Measurements from ENCODE around the gene DNAJC7. TPM values are rescaled to one million over a fixed set of nuclear protein-coding genes. Genes with fewer than 3 reads are reported as not detected.

Gene DNAJC7
- total and polyA plus RNA-seq, 9 of the 15 experiments (the other 6 are each of a cell fraction or from before 2014, with no cell fraction given) = 85.8 to 262 (median 157) TPM

GRCh38 chr17:41930009-41930832 is 87.0 kb downstream of the DNAJC7 start, which contains the start of gene ODAD4 (continued):
- TF ChIP-seq ZNF318 (IDR thresholded peaks at IDR 0.05; ENCODE audit: borderline replicate concordance in 1 of 2, low read depth in 1 of 2) = no peak
- peak; percentile 61; the same call in 1 of the 2 replicates for TF ChIP-seq SP1 (CRISPR knock-in tag; IDR thresholded peaks at IDR 0.05)
- TF ChIP-seq ZC3H8 (IDR thresholded peaks at IDR 0.05) = no peak
- TF ChIP-seq ZNF655 (CRISPR knock-in tag; IDR thresholded peaks at IDR 0.05) = no peak
- peak; percentile 71 for TF ChIP-seq L3MBTL2 (IDR thresholded peaks at IDR 0.05)
- TF ChIP-seq NFYB (IDR thresholded peaks at IDR 0.05; ENCODE audit: extremely low read depth, insufficient read length) = no peak
- TF ChIP-seq PCBP2 (IDR thresholded peaks at IDR 0.05; ENCODE audit: low read depth, low read length, poor library complexity, severe bottlenecking) = no peak
- TF ChIP-seq SETDB1 (IDR thresholded peaks at IDR 0.05; ENCODE audit: low read length) = no peak
- TF ChIP-seq TRIM25 (IDR thresholded peaks at IDR 0.05; ENCODE audit: borderline replicate concordance) = no peak
- TF ChIP-seq SMC3 (conservative IDR thresholded peaks at IDR 0.05; ENCODE audit: insufficient read depth, low read depth, low read length) = peak; percentile 43; the same call in 1 of the 2 replicates
- TF ChIP-seq GABPA (tag; conservative IDR thresholded peaks at IDR 0.05; ENCODE audit: low read depth) = peak; percentile 92
- TF ChIP-seq SRSF7 (optimal IDR thresholded peaks at IDR 0.05; ENCODE audit: low read depth, low read length) = no peak
- TF ChIP-seq MBD2 (IDR thresholded peaks at IDR 0.05; ENCODE audit: borderline replicate concordance, low read depth) = no peak; the same call in 1 of the 2 replicates
- no peak for TF ChIP-seq SAFB (IDR thresholded peaks at IDR 0.05; ENCODE audit: borderline replicate concordance, low read depth, low read length)
- TF ChIP-seq MED1 (CRISPR knock-in tag; IDR thresholded peaks at IDR 0.05; ENCODE audit: borderline replicate concordance) = no peak
